Inferior parietal cortex (tissue), 1 donor: ENCODE data around the gene NBPF26.
"Not testable (repeated sequence)": the region's sequence is repeated elsewhere in the genome, so short reads cannot be mapped to it uniquely, and the experiment has no call there.

ENCODE experiments used
- DNase-seq: peaks from one replicate; pipeline ENCODE4 v3.0.0-alpha.2; 2016; ENCODE audit errors: extremely low spot score

The NBPF26 gene

GRCh38 chr1:120858144-120858543 is 134.4 kb downstream of the NBPF26 start:
- DNase-seq: not testable (repeated sequence)

DNA sequence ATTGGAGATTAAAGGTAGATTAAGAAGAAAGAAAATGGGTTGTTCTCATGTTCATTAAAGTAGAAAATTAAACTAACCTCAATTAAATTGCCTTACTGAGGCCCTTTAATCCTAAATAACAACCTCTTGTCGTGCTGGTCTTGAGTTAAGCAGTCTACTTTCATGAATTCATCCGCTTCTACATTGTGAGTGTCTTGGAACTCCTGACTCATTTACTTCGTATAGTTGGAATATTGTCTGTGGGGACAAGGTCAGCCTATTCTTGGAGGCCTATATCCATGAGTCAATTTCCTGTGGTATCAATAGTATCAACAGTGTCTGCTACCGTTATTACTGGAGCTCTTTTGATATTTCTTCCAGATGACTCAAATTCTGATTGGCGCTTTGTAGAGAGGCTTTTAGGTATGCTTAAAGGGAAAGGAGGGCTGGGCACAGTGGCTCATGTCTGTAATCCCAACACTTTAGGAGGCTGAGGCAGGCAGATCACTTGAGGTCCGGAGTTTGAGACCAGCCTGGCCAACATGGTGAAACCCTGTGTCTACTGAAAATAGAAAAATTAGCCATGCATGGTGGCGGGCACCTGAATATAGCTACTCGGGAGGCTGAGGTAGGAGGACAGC is 136.0 kb downstream of the NBPF26 start:
- not testable (repeated sequence) for DNase-seq

GRCh38 chr1:120878206-120878605 is 154.5 kb downstream of the NBPF26 start:
- not testable (repeated sequence) for DNase-seq

DNA sequence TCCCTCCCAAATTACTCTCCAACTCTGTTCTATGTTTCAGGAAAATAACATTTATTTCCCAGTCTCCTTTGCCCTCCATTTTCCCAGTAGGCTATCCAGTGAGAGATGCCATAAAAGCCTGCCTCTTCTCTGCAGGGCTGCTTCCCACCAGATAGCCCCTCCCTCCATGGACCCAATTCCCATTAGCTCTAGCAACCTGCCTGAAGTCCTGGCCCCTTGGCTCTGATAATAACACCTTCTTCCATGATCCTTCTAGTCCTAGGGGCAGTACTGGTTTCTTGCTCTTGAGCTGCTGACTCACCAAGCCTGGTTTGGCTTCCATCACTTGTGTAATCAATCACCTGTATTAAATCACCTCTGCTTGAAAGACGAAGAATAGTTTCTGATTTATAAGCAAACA is 156.3 kb downstream of the NBPF26 start:
- not testable (repeated sequence) for DNase-seq

DNA sequence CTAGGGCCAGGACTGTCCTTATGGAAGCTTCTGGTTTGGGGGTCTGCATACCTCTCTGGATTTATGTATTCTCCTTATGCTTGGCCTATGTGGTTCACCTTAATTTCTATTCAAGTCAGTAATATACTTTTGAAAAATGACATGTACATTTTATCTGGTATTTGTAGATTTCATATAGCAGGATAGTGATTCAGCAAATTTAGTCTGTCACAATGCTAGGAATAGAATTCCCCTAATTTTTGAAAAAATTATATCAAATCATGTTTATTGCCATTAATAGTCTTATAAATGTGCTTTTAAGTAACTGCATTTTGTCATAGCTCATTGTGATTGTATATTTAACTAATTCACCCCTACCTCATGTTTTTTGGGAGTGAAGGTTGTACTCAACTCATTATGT is 158.2 kb downstream of the NBPF26 start:
- DNase-seq: not testable (repeated sequence)
